Activated CD4-positive, CD25-positive, alpha-beta regulatory T cell (primary cell): Measurements from ENCODE around the gene VWA2.

ENCODE experiments used
- DNase-seq, 4 experiments: peaks; one replicate each; lab custom pipeline; 2025; lab: John Stamatoyannopoulos, UW

The VWA2 gene

DNA sequence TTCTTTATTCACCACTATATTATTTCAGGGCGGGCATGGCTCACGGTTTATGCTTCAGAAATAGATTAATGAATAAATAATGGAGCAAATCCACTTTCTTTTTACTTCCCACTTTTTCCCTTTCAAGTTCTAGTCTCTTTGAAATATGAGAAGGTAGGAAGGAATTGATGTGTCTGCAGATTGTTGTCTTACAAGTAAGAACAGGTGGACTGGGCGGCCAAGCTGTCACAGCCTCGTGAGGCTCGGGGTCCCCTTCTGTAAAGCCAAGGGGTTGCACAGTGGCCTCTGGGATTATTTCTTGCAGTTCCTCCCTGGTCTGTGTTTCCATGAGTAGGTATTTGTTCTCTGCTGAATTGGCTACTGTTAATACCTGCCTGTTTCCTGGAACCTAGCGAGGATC is 11.2 kb downstream of the VWA2 start:
- no peak for DNase-seq

DNA sequence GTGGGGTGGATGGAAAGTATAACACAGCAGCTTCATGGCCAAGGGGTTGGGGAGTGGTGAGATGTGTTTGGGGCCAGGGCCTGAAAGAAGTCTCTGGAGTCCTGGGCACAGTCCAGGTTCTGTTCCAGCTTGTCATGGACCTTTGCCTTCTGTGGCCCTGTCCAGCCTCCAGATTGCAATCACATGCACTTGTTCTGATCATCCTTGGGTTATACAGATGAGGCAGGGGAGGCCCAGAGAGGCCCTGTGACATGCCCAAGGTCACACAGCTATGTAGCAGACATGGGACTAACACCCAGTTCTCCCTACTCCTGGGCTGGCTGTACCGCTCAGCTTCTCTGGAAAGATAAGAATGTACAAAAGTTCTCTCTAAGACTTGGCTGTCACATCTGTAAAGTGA is 11.7 kb downstream of the VWA2 start:
- no peak for DNase-seq

DNA sequence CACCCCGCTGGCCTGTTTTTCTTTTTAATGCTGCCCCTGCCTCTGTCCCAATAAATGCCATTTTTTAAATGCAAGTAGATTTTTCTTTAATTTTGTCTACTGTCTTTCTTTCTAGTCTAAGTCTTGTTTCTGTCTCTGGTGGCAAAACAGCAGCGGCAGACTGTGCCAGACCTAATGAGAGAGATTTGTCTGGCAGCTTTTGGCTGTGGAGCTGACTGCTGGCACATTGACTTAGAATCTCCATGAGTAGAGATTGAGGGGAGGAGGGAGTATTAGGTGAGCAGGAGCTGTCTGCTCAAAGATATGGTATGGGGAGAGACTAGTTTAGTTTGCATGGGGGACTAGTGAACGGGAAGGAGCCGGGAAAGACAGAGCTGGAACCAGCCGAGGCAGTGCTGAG is 13.0 kb downstream of the VWA2 start:
- no peak for DNase-seq

DNA sequence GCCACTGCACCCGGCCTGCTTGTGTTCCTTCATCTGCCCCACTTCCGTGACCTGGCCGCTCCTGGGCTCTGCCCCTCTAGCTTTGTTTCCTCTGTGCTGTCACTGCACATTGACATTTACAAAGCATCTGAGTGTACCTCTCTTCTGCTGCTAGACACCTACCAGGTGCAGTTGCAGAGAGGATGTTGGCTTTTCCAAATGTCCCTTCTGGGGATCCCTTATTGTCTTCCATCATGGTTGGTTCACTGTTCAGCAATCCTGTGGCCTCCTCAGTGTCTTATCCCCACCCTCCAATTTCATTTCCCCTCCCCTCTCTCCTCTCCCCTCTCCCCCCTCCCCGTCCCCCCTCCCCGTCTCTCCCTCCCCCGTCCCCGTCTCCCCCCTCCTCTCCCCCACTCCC is 13.8 kb downstream of the VWA2 start:
- DNase-seq, result no peak

DNA sequence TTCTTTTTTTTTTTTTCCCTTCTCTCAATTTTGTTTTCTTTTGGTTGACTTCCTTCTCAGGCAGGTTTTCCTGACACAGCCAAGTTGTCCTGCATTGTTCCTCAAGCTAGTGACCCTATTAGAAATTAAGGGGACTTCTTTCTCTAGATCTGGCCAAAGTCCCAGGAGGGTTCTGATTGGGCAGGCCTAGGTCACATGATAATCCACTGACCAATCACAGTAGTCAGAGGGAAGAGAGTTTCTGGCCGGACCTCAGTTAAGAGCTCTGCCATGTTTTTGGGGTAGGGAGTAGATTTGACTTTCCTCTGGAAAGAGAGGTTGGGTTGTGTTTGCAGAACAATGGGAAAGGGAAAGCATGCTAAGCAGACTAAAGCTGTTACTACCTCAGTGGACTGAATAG is 16.2 kb downstream of the VWA2 start:
- DNase-seq, result no peak

DNA sequence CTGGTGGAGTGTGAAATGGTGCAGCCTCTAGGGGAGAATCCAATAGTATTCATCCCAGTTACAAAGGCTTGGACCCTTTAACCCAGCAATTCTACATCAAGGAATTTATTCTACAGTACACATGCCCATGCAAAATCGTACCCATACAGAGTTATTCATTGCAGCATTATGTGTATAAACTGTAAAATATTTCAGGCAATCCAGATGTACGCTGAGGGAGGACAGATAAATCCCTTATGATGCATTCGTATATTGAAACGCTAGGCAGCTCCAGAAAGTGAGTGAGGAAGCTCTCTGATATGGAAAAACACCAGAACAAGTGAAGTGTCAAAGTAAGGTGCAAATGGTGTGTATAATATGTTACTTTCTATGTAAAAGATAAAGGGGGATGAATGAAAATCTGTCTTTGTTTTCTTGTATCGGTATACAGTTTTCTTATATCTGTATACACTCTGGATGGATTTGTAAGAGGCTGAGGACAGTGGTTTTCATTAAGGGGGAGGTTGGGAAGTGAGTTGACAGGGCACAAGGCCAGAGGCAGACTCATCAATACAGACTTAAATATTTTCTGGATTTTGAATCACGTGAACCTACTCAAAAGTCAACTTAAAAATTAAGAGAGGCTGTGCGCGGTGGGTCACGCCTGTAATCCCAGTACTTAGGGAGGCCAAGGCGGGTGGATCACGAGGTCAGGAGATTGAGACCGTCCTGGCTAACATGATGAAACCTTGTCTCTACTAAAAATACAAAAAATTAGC is 17.1 kb downstream of the VWA2 start:
- DNase-seq, result no peak

DNA sequence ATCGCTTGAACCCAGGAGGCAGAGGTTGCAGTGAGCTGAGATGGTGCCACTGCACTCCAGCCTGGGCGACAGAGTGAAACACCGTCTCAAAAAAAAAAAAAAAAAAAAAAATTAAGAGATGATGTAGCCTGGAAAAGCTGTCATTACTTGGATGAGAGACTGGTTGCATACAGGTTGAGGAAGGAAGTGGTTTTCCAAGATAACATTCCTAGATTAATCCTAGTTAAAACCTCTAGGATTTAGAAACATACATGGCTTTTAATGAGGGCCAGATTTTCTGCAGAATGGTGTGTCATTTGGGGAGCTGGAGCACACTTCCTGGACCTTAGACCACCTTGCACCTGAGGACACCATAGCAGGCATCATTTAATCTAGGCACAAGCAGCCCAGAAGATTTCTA is 17.8 kb downstream of the VWA2 start:
- no peak for DNase-seq

DNA sequence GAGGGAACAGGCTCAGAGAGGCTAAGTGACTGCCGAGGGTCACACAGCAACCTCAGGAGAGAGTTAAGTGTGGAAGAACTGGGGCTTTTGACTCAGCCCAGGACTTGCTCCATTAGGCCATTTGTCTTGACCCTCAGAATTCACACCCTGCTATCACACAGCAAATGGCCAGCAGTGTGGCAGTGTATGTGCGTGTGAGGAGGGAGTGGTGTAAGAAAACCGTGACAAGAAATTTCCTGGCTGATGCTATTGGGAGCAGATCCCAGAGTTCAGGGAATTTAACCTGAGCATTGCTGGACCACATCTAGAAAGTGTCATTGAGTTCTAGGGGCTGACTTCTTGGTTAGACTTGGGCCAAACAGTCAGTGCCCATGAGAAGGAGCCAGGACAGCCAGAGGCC is 18.4 kb downstream of the VWA2 start:
- DNase-seq, result no peak

DNA sequence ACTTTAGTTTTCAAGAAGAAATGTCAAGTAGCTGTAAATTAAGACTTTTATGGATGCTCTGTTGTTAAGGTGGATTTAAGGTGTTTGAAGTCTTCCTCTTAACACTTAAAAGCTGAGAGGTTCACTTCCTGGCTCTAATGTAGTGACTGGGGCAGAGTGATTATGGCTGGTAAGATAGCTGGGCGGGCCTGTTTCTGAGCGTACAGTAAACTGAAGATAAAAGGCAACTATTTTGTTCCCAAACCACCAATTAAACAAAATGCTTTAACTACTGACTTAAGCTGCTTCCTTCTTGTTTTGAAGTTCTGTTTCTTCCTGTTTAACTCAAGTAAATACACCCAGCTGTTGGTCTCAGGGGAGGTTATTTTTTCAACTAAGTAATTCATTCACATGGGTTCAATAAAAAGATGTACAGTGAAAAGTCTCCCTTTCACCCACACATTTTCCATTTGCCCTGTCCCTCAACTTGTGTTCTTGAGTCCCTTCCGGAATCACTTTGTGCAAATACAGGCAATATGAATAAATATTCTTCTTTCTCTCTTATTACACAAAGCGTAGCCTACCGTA is 19.3 kb downstream of the VWA2 start:
- DNase-seq, result no peak

DNA sequence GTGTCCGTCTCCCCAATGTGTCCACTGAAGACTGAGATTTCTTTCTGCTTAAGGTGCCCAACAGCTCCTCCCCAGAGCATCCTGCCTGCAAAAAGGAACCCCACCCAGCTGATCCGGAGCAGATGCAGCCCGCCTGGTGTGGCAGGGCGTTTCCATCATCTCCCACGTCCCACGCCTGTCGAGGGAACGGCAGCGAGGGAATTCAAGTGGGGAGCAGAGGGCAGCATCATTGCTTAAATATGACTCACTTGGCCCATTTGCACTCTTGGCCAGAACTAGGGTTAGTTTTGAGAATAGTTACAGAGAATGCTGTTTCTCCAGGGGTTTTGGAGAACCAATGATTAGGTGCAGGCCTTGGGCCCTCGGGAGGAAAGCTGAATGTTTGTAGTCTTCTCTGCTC is 20.8 kb downstream of the VWA2 start:
- no peak for DNase-seq

DNA sequence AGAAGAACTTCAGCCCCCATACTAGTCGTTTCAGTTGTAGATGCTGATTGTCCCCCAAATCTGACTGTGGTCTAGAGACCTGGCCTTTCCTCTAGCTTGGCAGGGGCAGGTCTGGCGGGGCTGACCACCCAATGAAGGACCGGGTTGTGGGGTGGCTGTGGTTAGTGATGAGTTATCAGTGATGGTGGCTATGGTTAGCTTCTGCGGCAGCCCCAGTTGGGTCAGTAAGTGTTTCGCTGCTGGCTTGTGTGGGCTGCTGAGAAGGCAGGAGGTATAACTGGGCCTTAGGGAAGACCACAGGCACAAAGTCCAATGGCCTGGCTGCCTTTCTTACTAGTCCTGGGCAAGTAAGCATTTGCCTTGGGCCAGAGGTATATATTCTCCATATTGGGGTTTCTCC is 21.3 kb downstream of the VWA2 start:
- DNase-seq, result no peak

DNA sequence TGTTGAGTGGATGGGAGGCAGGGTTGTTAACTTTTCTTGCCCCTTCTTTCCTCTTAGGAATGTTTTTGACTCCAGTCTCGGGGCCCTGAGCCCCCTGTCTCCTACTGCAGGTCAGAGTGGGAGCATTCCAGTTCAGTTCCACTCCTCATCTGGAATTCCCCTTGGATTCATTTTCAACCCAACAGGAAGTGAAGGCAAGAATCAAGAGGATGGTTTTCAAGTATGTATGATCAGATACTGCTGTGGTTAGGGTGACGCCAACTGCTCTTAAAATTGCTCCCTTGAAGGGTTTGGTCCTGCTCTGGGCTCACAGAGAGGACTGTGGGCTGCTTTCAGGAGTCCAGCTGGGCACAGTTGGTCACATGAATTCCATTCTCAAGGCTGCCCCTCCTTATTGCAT is 22.0 kb downstream of the VWA2 start:
- no peak for DNase-seq

DNA sequence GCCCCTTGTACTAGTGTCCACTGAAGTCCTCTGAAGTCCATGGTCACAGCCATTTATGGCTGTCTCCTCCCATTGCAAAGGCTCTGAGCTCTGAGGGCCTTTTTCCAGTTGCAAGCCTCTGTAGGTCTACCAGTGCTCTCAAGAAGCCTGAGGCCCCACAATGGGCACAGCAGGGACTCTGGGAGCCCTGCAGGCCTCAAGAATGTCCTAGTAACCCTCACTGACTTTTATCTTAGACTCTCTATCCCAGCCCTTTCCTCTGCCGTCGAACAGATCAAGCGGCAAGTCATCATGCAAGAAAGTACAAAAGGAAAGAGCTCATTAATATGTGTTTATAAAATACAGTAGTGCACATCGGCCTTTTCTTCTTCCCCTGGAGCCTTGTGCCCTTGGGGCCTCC is 23.4 kb downstream of the VWA2 start:
- no peak for DNase-seq

DNA sequence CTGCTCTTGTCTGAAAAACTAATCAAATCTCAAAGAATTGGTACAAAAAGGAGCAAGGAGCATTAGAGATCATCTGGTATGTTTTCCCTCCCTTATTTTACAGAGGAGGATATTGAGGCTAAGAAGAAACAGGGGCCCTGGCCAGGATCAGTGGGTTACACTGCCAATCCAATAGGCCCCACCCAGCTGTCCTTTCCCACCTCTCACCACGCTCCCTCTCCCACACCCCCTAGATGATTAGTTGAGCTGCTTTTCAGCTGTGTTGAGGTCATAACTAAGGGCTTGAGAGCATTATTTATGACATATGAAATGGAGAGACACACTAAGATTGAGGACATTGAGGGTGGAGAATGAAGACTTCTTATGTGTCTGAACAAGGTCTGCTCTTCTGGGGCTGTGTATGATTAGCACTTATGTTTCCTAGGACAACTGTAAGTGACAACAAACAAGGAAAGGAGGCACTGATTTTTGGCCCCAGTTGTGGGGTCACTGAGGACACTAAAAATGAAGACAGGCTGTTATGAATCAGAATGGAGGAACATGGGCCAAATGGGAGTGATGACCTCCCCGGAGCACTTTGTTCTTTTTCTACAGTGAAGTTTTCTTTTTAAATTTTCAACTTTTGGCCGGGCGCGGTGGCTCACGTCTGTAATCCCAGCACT is 26.5 kb downstream of the VWA2 start:
- DNase-seq, result no peak

DNA sequence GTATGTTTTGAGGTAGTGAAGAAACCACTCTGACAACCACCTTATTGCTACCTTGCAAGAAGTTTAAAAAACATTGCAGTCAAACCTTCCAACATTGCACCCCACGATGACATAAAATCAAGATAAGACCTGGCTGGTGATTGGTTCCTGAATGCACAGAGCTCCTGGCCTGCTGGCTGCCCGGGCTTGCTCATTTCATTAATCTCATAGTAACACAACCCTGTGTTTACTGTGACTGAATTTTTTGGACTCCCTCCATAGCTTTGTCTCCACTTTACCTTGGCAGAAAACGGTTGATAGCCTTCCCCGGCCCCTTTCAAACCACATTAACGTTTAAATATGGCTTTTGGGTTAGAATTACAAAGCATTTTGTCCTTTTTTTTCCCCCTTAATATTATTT is 27.5 kb downstream of the VWA2 start:
- DNase-seq, result no peak

DNA sequence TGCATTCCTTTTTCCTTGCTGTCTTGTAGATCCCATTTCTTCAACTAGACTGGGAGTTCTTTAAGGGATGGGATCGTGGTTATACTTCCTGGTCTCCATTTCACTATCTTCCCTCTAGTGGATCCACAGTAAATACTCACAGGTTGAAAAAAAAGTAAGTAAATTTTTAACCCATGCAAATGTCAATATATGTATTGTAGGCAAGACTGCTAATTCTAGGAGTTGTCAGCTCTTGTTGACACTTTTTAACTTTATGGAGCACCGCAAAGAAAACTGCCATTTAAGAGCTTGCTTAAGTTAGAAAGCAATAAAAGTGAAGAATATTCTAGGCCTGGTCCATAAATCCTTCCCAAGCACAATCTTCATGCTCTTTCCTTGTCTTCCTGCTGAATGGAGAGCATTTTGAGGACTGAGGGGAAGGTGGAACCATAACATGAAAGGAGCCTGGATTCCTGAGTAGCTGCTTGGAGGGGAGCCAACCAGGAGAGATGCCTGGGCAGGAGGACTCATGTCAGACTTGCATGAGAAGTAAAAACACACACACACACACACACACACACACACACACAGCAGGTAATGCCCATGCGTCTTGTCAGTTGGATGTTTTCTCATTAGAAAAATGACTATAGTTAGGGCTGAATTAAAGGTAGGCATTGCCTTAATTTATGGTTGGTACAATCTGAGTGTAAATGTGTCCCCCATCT is 32.2 kb downstream of the VWA2 start:
- no peak for DNase-seq

DNA sequence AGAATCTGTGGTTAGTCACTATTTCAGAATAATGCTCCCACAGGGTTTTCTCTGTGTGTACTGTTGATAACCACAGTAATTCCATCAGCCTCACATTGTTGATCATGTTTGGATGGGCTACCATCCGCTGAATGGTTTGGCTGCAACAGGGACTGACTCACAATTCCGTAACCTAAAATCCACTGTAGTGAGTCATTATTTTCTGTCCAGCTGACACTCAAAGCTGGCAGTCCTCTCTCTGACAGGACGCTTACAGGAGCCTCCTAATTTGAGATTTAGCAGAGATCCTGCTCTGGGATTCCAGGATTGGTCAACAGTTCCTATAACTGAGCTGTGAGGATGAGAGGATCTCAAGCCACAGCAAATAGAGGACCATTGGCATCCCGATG is 32.7 kb downstream of the VWA2 start:
- no peak for DNase-seq

DNA sequence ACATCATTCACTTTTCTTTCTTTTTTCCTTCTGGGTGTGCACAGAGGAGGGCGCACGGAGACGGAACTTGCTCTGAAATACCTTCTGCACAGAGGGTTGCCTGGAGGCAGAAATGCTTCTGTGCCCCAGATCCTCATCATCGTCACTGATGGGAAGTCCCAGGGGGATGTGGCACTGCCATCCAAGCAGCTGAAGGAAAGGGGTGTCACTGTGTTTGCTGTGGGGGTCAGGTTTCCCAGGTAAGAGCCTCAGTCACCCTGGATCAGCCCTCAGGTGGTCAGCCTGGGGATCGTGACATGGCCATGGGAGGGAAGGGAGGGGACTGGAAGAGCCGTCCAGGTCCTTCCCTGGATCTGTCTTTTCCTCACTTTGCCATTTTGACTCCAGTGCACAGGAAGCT is 33.6 kb downstream of the VWA2 start:
- DNase-seq, result no peak

DNA sequence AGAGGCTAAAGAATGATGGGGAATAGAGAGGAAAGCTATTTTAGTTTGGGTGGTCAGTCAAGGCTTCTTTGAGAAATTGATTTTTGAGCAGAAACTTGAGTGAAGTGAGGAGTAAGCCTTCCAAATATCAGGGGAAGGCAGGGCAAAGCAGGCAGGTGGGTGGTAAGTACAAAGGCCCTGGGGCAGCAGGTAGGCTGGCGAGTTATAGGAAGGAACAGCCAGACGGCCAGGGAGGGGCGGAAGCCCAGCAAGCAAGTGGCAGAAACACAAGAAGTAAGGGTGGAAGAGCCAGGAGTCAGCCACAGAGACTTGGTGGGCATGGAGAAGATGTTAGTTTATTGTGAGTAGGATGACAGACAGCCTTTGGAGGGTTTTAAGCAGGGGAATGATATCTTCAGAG is 34.9 kb downstream of the VWA2 start:
- DNase-seq, result no peak

DNA sequence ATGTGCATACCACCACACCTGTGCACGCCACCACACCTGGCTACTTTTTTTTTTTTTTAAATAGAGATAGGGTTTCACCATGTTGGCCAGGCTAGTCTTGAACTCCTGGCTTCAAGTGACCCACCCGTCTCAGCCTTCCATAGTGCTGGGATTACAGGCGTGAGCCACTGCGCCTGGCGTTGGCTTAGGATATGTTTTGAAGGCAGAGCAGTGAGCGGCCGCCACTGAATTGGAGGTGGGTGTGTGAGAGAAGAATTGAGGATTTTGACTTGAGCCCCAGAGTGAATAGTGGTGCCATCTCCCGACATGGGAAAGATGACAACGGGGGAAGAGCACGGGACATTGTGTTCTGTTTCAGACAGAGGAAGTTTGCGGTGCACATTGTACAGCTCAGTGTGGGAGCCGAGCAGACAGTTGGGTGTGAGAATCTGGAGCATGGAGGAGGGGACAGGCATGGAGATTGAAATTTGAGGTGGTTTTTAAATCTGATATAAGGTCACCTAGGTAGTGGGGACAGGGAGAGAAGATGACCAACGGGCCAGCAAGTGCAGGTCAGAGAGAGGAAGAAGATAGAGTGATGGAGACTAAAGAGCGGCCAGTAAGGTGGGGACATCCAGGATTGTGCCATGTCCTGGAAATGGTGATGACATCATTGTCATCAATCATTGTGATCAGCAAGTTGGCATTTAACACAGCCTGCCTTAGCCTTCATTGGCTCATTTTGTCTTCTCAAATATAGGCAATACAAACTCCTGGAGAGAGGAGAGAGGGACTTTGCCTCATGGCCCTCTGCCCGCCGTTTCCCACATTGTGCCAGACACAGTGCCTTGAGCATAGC is 35.8 kb downstream of the VWA2 start:
- DNase-seq, result no peak

DNA sequence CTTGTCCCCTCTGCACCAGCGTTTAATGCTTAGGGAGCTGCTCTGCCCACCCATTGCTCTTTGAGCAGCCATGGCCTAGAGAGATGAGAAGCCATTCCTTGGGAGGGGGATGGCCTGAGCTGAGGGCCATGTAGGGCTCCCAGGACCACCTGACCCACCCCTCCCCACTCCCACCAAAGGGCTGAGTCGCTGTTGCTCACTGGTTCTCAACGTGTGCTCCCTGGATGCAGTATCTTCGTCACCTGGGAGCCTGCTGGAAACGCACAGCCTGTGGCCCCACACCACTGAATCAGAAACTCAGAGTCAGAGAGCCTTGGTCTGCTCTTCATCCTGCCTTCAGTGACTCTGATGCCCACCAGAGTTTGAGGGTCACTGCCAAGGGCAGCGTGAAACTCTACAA is 37.0 kb downstream of the VWA2 start:
- DNase-seq, result no peak

DNA sequence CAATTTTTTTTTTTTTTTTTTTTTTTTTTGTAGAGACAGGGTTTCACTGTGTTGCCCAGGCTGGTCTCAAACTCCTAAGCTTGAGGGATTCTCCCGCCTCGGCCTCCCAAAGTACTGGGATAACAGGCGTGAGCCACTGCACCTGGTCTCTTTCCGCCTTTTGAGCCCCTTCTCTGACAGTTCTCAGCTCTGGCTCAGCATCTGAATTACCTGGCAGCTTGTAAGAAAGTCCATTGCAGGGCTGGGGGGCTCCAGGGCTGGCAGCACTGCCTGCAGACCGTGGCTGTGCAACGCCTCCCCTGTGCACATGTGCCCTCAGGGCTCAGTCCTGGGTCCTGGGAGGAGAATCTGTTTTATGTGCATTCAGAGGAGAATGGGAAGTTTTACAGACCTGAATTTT is 37.6 kb downstream of the VWA2 start:
- DNase-seq, result no peak
